Body of pancreas (tissue), 4 donors: ENCODE measurements around the gene HELZ. TPM values are rescaled to one million over a fixed set of nuclear protein-coding genes. Genes with fewer than 3 reads are reported as not detected.

Experiments used
- ATAC-seq: fragments of 150-250 bp; one replicate; pipeline ENCODE4 v1.9.1; 2016
- DNase-seq, 4 donors: peaks; one replicate each; pipeline ENCODE4 v3.0.0-alpha.2; 2019
- H3K27ac ChIP-seq, 4 donors: fragments of 200-600 bp; sonication (generic); 1 replicate in 3 of 4; 2 replicates in 1 of 4; pipeline versions ENCODE4 v1.5.1 to v1.6.1; 2016 to 2019; ENCODE audit warnings: mild to moderate bottlenecking in 1 of 4, mixed read lengths in 1 of 4, moderate library complexity in 1 of 4
- H3K27me3 ChIP-seq, 2 donors: fragments of 200-600 bp; sonication (generic); one replicate each; pipeline ENCODE4 v1.6.0; 2016; ENCODE audit warnings: mild to moderate bottlenecking in 1 of 2
- H3K36me3 ChIP-seq, 2 donors: fragments of 200-600 bp; sonication (generic); replicated peaks in 1 of 2; 2 replicates each; pipeline ENCODE4 v1.5.1; 2016; ENCODE audit warnings: low read depth in 2 of 2; ENCODE audit not compliant: insufficient read depth in 1 of 2
- H3K4me1 ChIP-seq: fragments of 200-600 bp; sonication (generic); one replicate; pipeline ENCODE4 v1.6.0; 2016
- H3K4me3 ChIP-seq, 2 donors: fragments of 200-600 bp; sonication (generic); 1 replicate in 1 of 2; 2 replicates in 1 of 2; pipeline ENCODE4 v1.5.1; 2016 to 2019
- H3K9me3 ChIP-seq, 3 donors: fragments of 200-600 bp; sonication (generic); 1 replicate in 2 of 3; 2 replicates in 1 of 3; pipeline ENCODE4 v1.5.1; 2016
- POLR2A ChIP-seq, 3 donors: fragments of 450-650 bp; IDR thresholded peaks; one replicate each; pipeline ENCODE4 v1.6.1; 2016; ENCODE audit warnings: antibody characterized with exemption in 3 of 3, mild to moderate bottlenecking in 2 of 3
- WGBS, 2 donors: methylation state at CpG; one replicate each; pipeline ENCODE4 v1.1.5; 2017; 5-methylcytosine and 5-hydroxymethylcytosine counted together
- intact Hi-C: fragments of 100-400 bp; cut with DNase I; formaldehyde crosslinking; loops from one replicate; pipeline ENCODE4 v1.15.1; 2023
- total RNA-seq, 2 donors: library from RNA; depleted of rRNA; stranded (reverse); fragments of >200 nt; gene quantifications; one replicate each; pipeline ENCODE4 v1.1.0, GENCODE V29; 2016
- TF ChIP-seq, protein P1 (sequence below), 7 experiments: fragments of 450-650 bp in 4 of 7; fragments of 200-600 bp in 3 of 7; sonication (generic) in 3 of 7; IDR thresholded peaks; one replicate each; pipeline ENCODE4 v1.5.1; 2016 to 2019; ENCODE audit warnings: antibody characterized with exemption in 7 of 7

Gene HELZ
- total RNA-seq, 2 donors from 2014 or later, result 21.0 to 34.6 TPM

DNA sequence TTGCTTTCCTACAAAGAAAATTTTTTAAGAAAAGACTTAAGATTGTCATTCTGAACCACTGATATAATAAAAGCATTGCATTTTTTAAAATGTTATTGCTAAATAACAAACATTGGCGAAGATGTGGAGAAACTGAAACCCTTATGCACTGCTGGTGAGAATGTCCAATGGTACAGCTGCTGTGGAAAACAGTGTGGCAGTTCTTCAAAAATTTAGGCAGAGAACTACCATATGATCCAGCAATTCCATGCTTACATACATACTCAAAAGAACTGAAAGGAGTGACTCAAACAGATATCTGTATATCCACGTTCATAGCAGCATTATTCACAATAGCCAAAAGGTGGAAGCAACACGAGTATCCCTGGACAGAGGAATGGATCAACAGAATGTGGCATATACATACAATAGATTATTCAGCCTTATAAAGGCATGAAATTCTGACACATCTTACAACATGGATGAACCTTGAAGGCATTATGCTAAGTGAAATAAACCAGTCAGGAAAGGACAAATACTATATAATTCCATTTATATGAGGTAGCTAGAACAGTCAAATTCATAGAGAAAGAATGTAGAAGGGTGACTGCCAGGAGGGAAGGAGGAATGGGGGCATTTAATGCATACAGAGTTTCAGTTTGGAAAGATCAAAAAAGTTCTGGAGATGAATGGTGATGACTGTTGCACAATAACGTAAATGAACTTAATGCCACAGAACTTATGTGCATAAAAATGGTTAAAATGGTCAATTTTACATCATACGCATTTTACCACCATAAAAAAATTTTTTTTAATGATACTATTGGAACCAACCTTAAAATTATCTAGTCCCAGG is 108.6 kb downstream of the HELZ start:
- TF ChIP-seq POLR2A (IDR thresholded peaks at IDR 0.05), result no peak
- TF ChIP-seq, protein P1, sequence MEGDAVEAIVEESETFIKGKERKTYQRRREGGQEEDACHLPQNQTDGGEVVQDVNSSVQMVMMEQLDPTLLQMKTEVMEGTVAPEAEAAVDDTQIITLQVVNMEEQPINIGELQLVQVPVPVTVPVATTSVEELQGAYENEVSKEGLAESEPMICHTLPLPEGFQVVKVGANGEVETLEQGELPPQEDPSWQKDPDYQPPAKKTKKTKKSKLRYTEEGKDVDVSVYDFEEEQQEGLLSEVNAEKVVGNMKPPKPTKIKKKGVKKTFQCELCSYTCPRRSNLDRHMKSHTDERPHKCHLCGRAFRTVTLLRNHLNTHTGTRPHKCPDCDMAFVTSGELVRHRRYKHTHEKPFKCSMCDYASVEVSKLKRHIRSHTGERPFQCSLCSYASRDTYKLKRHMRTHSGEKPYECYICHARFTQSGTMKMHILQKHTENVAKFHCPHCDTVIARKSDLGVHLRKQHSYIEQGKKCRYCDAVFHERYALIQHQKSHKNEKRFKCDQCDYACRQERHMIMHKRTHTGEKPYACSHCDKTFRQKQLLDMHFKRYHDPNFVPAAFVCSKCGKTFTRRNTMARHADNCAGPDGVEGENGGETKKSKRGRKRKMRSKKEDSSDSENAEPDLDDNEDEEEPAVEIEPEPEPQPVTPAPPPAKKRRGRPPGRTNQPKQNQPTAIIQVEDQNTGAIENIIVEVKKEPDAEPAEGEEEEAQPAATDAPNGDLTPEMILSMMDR (IDR thresholded peaks at IDR 0.05), result no peak
- peaks cover 33% of the 10 kb centered on the region for H3K4me1 ChIP-seq
- H3K36me3 ChIP-seq, result peaks cover 0 to 3% of the 10 kb centered on the region in 2 donors
- no peaks in the 10 kb centered on the region for H3K27me3 ChIP-seq
- H3K4me3 ChIP-seq, result no peak overlapping the region
- H3K9me3 ChIP-seq, result no peaks in the 10 kb centered on the region
- no peak for ATAC-seq
- DNase-seq, result no peak
- intact Hi-C loops, result no loop called here
- WGBS, 2 donors, result 93 to 94% methylated on average over 5 of the region's 5 CpGs
- H3K27ac ChIP-seq, result no peak overlapping the region

DNA sequence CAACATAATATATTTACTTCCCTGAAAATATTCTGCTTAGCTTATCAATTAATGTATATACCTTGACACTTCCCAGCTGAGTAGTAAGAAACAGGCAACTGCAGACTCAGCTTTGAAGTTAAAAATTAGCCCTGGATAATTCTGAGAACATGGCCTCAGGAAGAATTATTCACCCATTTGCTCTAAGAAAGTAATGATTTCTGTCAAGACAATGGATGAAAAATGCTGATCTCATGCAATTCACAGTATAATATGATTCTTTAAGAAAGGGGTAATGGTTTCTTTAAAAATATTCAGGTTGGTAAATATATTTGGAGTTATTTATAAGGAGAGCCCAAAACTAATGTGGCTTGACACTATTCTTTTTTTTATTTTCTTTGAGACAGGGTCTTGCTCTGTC is 111.8 kb downstream of the HELZ start:
- DNase-seq, result no peak
- intact Hi-C loops, result no loop called here
- TF ChIP-seq, protein P1 (IDR thresholded peaks at IDR 0.05), result no peak
- TF ChIP-seq POLR2A (IDR thresholded peaks at IDR 0.05), result no peak
- Histone ChIP-seq H3K27me3 (no peaks in the 10 kb centered on the region), H3K4me3 (no peak overlapping the region), H3K9me3 (no peaks in the 10 kb centered on the region), H3K4me1 (peaks cover 12% of the 10 kb centered on the region), H3K36me3 (peaks cover 0 to 5% of the 10 kb centered on the region in 2 donors), H3K27ac (no peak overlapping the region)
- no peak for ATAC-seq

DNA sequence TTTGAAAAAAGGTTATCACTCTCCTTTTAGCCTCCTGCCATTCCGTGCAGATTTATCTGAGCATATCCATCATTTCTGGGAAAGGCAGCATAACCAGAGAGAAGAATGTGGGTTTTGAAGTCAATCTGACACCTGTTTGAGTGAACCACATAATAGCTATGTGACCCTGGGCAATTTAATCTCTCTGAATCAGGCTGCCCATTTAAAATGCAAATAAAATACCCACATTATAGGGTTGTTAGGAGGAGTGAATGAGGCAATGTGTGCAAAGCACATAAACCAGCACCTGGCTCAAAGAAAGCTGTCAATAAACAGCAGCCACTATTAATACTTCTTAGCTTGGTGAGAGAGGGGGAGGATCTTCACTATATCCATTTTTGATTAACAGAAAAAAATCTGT is 112.6 kb downstream of the HELZ start:
- Histone ChIP-seq H3K36me3 (peaks cover 0 to 5% of the 10 kb centered on the region in 2 donors), H3K27ac (no peak overlapping the region), H3K4me1 (peaks cover 10% of the 10 kb centered on the region), H3K9me3 (no peaks in the 10 kb centered on the region), H3K27me3 (no peaks in the 10 kb centered on the region), H3K4me3 (no peak overlapping the region)
- TF ChIP-seq, protein P1 (IDR thresholded peaks at IDR 0.05), result no peak
- no peak for TF ChIP-seq POLR2A (IDR thresholded peaks at IDR 0.05)
- WGBS, 2 donors, result 21 to 32% methylated on average over 1 of the region's 1 CpG
- peak; percentile 4 for ATAC-seq
- no peak for DNase-seq
- intact Hi-C loops, result no loop called here

DNA sequence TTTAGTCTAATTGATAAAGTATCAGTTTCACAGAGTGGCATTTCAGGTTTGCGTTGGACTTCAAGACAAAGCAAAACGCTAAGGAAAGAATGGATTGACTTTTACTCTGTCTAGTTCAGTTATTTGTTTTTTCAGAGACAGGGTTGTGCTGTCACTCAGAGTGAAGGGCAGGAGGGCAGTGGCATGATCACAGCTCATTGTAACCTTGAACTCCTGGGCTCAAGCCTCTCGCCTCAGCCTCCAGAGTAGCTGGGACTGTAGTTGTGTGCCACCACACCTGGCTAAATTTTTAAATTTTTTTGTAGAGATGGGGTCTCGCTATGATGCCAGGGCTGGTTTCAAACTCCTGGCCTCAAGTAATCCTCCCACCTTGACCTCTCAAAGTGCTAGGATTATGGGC is 114.2 kb downstream of the HELZ start:
- ATAC-seq (no peak), DNase-seq (no peak)
- WGBS, 2 donors, result 73 to 78% methylated on average over 4 of the region's 4 CpGs
- Histone ChIP-seq H3K9me3 (no peaks in the 10 kb centered on the region), H3K27me3 (no peaks in the 10 kb centered on the region), H3K36me3 (peaks cover 0 to 5% of the 10 kb centered on the region in 2 donors), H3K4me1 (peaks cover 22% of the 10 kb centered on the region), H3K4me3 (no peak overlapping the region), H3K27ac (no peak overlapping the region)
- intact Hi-C loops, result no loop called here
- TF ChIP-seq POLR2A (IDR thresholded peaks at IDR 0.05), result no peak
- TF ChIP-seq, protein P1 (IDR thresholded peaks at IDR 0.05), result no peak

DNA sequence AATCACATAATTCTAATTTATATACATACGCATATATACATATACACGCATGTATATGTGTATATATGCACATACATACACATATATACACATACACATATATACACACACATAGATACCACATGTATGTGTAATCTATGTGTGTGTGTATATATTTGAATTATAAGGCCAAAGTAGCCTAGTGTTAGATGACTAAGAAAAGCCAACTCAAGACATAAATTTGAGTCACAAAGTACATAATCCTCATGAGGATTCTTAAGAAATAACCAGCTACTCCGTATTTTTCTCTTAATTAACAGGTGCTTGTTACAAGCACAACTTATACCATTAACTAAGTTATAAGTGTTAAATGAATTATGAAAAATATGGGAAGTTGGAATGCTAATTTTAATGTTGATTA is 115.7 kb downstream of the HELZ start:
- Histone ChIP-seq H3K4me3 (no peak overlapping the region), H3K27ac (no peak overlapping the region), H3K36me3 (peaks cover 0 to 3% of the 10 kb centered on the region in 2 donors), H3K9me3 (no peaks in the 10 kb centered on the region), H3K4me1 (peaks cover 34% of the 10 kb centered on the region), H3K27me3 (no peaks in the 10 kb centered on the region)
- TF ChIP-seq, protein P1 (IDR thresholded peaks at IDR 0.05), result no peak
- no peak for TF ChIP-seq POLR2A (IDR thresholded peaks at IDR 0.05)
- intact Hi-C loops, result no loop called here
- ATAC-seq (no peak), DNase-seq (no peak)
- 93 to 94% methylated on average over 3 of the region's 3 CpGs for WGBS, 2 donors
